ENCODE data around the gene COMMD10. TPM values are rescaled to one million over a fixed set of nuclear protein-coding genes. Genes with fewer than 3 reads are reported as not detected.

The COMMD10 gene
- total RNA-seq, 5 donors from 2014 or later (not counting 1 experiment from before 2014, with no cell fraction given) = 25.7 to 36.9 (median 26.1) TPM

DNA sequence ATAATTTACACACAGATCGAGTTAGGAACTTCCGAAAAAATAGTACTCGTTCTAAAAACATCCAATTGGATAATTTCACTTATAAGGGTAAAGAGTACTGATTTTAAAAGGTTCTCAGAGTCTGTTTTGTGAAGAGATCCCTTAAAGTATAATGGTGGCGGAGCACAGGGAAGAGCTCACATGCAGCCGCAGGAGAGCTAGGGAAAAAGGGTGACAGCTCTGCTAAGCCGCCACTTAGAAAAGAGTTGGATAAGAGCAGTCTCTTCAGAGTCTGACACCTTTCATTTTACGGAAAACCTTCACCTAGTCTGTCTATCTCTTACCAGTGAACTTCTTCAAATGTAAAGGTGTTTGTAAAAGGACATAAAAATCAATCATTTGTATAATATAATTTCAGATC, 149.9 kb downstream of the COMMD10 start:
- Mint-ChIP-seq H3K36me3 (peaks cover 57% of the 10 kb centered on the region), H3K27me3 (no peaks in the 10 kb centered on the region), H3K9me3 (peaks cover 0 to 5% (median 3%) of the 10 kb centered on the region in 3 donors), H3K27ac (no peak overlapping the region), H3K4me1 (no peaks in the 10 kb centered on the region), H3K4me3 (no peak overlapping the region)
- ChIA-PET POLR2A (no interaction called here), CTCF (no interaction called here)
- no peak overlapping the region for H3K27ac ChIP-seq (ENCODE audit: low read length)
- no peaks in the 10 kb centered on the region for H3K36me3 ChIP-seq (ENCODE audit: control insufficient read depth in 2 of 2, extremely low read depth in 1 of 2, insufficient read depth in 1 of 2, low read length in 1 of 2)
- H3K4me3 ChIP-seq (ENCODE audit: control insufficient read depth in 1 of 2, extremely low read depth in 1 of 2, low read length in 1 of 2) = no peak overlapping the region
- no peak for DNase-seq
- H3K27me3 ChIP-seq (replicated peaks in 1 of 2; ENCODE audit: control insufficient read depth in 2 of 2, extremely low read depth in 1 of 2, insufficient read depth in 2 of 2, low read length in 1 of 2) = no peaks in the 10 kb centered on the region
- no peak for ATAC-seq (replicated peaks in 1 of 4)
- no peaks in the 10 kb centered on the region for H3K9me3 ChIP-seq
- WGBS (ENCODE audit: insufficient coverage) = 80% methylated on average over 2 of the region's 7 CpGs
- no peaks in the 10 kb centered on the region for H3K4me1 ChIP-seq (ENCODE audit: control insufficient read depth in 1 of 2, extremely low read depth in 1 of 2, insufficient read depth in 2 of 2, low read length in 2 of 2)

DNA sequence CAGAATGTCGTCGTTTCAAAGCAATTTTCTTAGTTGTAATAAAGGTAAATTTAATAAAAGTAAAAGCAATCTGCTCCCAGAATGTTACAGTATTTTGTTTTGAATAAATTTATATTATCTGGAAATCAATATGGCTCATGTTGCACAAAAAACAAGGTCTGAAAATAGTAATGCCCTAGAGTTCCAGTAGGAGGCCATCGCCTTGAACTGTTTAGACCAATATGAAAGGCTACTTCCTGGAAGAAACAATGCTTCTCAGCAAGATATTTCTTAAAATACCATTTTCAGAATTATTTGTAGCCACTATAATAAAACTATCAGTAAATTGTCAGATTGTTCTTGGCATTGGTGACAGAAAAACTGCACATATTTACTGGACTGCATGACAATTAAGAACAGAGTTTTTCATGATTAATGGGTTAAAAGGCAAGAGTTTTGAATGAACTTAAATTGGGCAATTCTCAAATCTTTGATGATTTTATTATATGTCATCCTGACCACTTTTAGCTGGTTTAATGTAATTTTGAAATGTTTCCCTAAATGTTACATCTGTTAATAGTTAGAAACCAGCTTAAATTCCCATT, 153.2 kb downstream of the COMMD10 start:
- no peaks in the 10 kb centered on the region for H3K36me3 ChIP-seq (ENCODE audit: control insufficient read depth in 2 of 2, extremely low read depth in 1 of 2, insufficient read depth in 1 of 2, low read length in 1 of 2)
- H3K4me1 ChIP-seq (ENCODE audit: control insufficient read depth in 1 of 2, extremely low read depth in 1 of 2, insufficient read depth in 2 of 2, low read length in 2 of 2) = no peaks in the 10 kb centered on the region
- Mint-ChIP-seq H3K4me1 (no peaks in the 10 kb centered on the region), H3K27me3 (no peaks in the 10 kb centered on the region), H3K9me3 (peaks cover 0 to 8% (median 6%) of the 10 kb centered on the region in 3 donors), H3K27ac (no peak overlapping the region), H3K36me3 (peaks cover 68% of the 10 kb centered on the region), H3K4me3 (no peak overlapping the region)
- H3K9me3 ChIP-seq = no peaks in the 10 kb centered on the region
- WGBS (ENCODE audit: insufficient coverage) = no CpG with 5 or more reads among the region's 3 CpGs
- no peak overlapping the region for H3K27ac ChIP-seq (ENCODE audit: low read length)
- ATAC-seq (replicated peaks in 1 of 4) (no peak), DNase-seq (no peak)
- no peaks in the 10 kb centered on the region for H3K27me3 ChIP-seq (replicated peaks in 1 of 2; ENCODE audit: control insufficient read depth in 2 of 2, extremely low read depth in 1 of 2, insufficient read depth in 2 of 2, low read length in 1 of 2)
- ChIA-PET CTCF (no interaction called here), POLR2A (interaction anchor here (0.5 to 0.7 kb wide), 2 partner anchors 11 to 194 kb away, joined by 3 read pairs; no protein-coding TSS in a partner anchor)
- no peak overlapping the region for H3K4me3 ChIP-seq (ENCODE audit: control insufficient read depth in 1 of 2, extremely low read depth in 1 of 2, low read length in 1 of 2)

DNA sequence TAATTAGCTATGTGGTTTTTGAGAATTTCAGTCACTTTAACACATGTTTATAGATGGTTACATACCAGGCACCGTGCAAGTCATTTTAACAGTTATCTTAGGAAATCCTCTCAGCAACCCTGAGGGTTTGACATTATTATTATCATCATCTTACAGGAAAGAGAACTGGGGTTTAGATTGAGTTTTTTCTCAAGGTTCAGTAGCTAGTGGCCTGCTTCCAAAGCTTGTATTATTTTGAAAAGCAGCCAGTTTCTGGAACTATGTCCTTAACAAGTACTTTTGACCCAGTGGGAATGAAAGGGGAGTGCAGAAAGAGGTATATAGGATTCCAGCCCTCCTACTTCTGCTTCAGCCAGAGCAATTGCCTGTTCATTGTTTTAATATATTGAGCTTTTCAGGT, 157.5 kb downstream of the COMMD10 start:
- ChIA-PET CTCF (no interaction called here), POLR2A (no interaction called here)
- Mint-ChIP-seq H3K9me3 (peaks cover 6 to 29% (median 17%) of the 10 kb centered on the region in 3 donors), H3K27ac (no peak overlapping the region), H3K4me3 (no peak overlapping the region), H3K27me3 (no peaks in the 10 kb centered on the region), H3K36me3 (peaks cover 55% of the 10 kb centered on the region), H3K4me1 (no peaks in the 10 kb centered on the region)
- Histone ChIP-seq H3K4me3 (ENCODE audit: control insufficient read depth in 1 of 2, extremely low read depth in 1 of 2, low read length in 1 of 2) (no peak overlapping the region), H3K4me1 (ENCODE audit: control insufficient read depth in 1 of 2, extremely low read depth in 1 of 2, insufficient read depth in 2 of 2, low read length in 2 of 2) (no peaks in the 10 kb centered on the region), H3K36me3 (ENCODE audit: control insufficient read depth in 2 of 2, extremely low read depth in 1 of 2, insufficient read depth in 1 of 2, low read length in 1 of 2) (no peaks in the 10 kb centered on the region), H3K27me3 (replicated peaks in 1 of 2; ENCODE audit: control insufficient read depth in 2 of 2, extremely low read depth in 1 of 2, insufficient read depth in 2 of 2, low read length in 1 of 2) (no peaks in the 10 kb centered on the region), H3K9me3 (no peaks in the 10 kb centered on the region), H3K27ac (ENCODE audit: low read length) (no peak overlapping the region)
- no peak for ATAC-seq (replicated peaks in 1 of 4)
- WGBS (ENCODE audit: insufficient coverage) = no CpG with 5 or more reads among the region's 1 CpG
- no peak for DNase-seq

DNA sequence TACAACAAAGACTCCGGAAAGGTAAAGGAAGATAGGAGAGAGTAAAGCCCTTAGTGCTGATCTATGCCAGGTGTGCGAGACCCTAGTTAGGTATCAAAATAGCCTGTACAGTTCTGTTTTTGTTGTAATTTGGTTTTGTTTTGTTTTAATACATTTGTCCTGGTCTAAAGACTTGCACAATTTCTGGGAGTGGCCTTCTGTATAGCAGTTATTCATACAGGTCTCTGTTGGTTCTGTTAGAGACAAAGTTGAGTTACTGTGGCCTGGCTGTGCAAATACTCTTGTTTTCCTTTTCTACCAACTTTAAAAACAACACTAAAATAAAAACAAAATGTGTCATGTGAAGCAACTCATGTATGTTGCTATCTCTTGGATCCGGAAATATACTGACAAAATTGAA, 163.6 kb downstream of the COMMD10 start:
- H3K9me3 Mint-ChIP-seq = peaks cover 10 to 42% (median 25%) of the 10 kb centered on the region in 3 donors
- DNase-seq (no peak), ATAC-seq (replicated peaks in 1 of 4) (no peak)
- CTCF ChIA-PET = no interaction called here
- no peaks in the 10 kb centered on the region for H3K27me3 Mint-ChIP-seq
- no peak overlapping the region for H3K4me3 Mint-ChIP-seq
- Histone ChIP-seq H3K9me3 (no peaks in the 10 kb centered on the region), H3K27ac (ENCODE audit: low read length) (no peak overlapping the region), H3K4me3 (ENCODE audit: control insufficient read depth in 1 of 2, extremely low read depth in 1 of 2, low read length in 1 of 2) (no peak overlapping the region), H3K4me1 (ENCODE audit: control insufficient read depth in 1 of 2, extremely low read depth in 1 of 2, insufficient read depth in 2 of 2, low read length in 2 of 2) (no peaks in the 10 kb centered on the region), H3K27me3 (replicated peaks in 1 of 2; ENCODE audit: control insufficient read depth in 2 of 2, extremely low read depth in 1 of 2, insufficient read depth in 2 of 2, low read length in 1 of 2) (no peaks in the 10 kb centered on the region), H3K36me3 (ENCODE audit: control insufficient read depth in 2 of 2, extremely low read depth in 1 of 2, insufficient read depth in 1 of 2, low read length in 1 of 2) (no peaks in the 10 kb centered on the region)
- H3K27ac Mint-ChIP-seq = no peak overlapping the region
- peaks cover 40% of the 10 kb centered on the region for H3K36me3 Mint-ChIP-seq
- POLR2A ChIA-PET = no interaction called here
- WGBS (ENCODE audit: insufficient coverage) = 100% methylated on average over 2 of the region's 3 CpGs
- no peaks in the 10 kb centered on the region for H3K4me1 Mint-ChIP-seq

DNA sequence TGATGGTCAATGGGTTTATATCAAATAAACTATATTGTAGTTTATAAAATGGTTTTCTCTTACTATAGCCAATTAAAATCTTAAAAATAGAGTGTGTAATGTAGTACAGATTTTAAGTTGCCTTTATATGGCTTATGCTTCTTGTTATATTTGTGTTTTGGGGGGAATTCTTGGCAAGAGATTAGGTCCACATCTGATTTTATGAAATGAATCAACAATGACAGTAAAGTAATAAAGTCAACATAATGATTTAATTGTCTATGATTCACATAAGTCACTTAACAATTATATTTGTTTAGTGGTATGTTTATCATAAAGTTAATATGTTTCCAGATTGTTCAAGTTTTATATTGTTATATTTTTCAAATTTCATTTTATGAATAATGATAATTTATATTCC, 164.8 kb downstream of the COMMD10 start:
- Mint-ChIP-seq H3K9me3 (peaks cover 10 to 41% (median 24%) of the 10 kb centered on the region in 3 donors), H3K27me3 (no peaks in the 10 kb centered on the region), H3K27ac (no peak overlapping the region), H3K36me3 (peaks cover 47% of the 10 kb centered on the region), H3K4me3 (no peak overlapping the region), H3K4me1 (no peaks in the 10 kb centered on the region)
- POLR2A ChIA-PET = no interaction called here
- Histone ChIP-seq H3K36me3 (ENCODE audit: control insufficient read depth in 2 of 2, extremely low read depth in 1 of 2, insufficient read depth in 1 of 2, low read length in 1 of 2) (no peaks in the 10 kb centered on the region), H3K4me3 (ENCODE audit: control insufficient read depth in 1 of 2, extremely low read depth in 1 of 2, low read length in 1 of 2) (no peak overlapping the region), H3K9me3 (no peaks in the 10 kb centered on the region), H3K27ac (ENCODE audit: low read length) (no peak overlapping the region), H3K27me3 (replicated peaks in 1 of 2; ENCODE audit: control insufficient read depth in 2 of 2, extremely low read depth in 1 of 2, insufficient read depth in 2 of 2, low read length in 1 of 2) (no peaks in the 10 kb centered on the region), H3K4me1 (ENCODE audit: control insufficient read depth in 1 of 2, extremely low read depth in 1 of 2, insufficient read depth in 2 of 2, low read length in 2 of 2) (no peaks in the 10 kb centered on the region)
- ATAC-seq (replicated peaks in 1 of 4) (no peak), DNase-seq (no peak)
- CTCF ChIA-PET = interaction anchor here in 1 of 2 donors (0.6 kb wide), 1 partner anchor 1210 kb away, joined by 3 read pairs; no protein-coding TSS in a partner anchor

DNA sequence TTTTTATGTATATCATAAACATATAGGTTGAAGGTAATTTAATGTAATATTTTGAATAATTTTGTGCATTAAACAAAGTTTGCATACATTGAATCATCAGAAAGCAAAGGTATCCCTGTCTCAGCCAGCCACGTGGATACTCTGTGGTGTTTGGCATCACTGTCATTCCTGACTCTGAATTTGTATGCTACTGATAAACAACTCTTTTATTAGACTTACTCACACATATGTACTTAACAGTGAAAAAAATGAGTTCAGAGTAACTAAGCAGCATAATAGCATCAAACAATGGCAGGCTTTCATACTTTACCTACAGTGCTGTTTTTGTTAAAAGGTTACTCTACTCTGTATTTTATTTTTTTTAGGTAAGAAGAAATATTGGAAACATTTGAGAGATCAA, 171.9 kb downstream of the COMMD10 start:
- Histone ChIP-seq H3K27ac (ENCODE audit: low read length) (no peak overlapping the region), H3K4me1 (ENCODE audit: control insufficient read depth in 1 of 2, extremely low read depth in 1 of 2, insufficient read depth in 2 of 2, low read length in 2 of 2) (no peaks in the 10 kb centered on the region), H3K27me3 (replicated peaks in 1 of 2; ENCODE audit: control insufficient read depth in 2 of 2, extremely low read depth in 1 of 2, insufficient read depth in 2 of 2, low read length in 1 of 2) (no peaks in the 10 kb centered on the region), H3K36me3 (ENCODE audit: control insufficient read depth in 2 of 2, extremely low read depth in 1 of 2, insufficient read depth in 1 of 2, low read length in 1 of 2) (no peaks in the 10 kb centered on the region), H3K9me3 (no peaks in the 10 kb centered on the region), H3K4me3 (ENCODE audit: control insufficient read depth in 1 of 2, extremely low read depth in 1 of 2, low read length in 1 of 2) (no peak overlapping the region)
- CTCF ChIA-PET = no interaction called here
- Mint-ChIP-seq H3K27me3 (no peaks in the 10 kb centered on the region), H3K9me3 (peaks cover 0 to 9% (median 0%) of the 10 kb centered on the region in 3 donors), H3K4me1 (no peaks in the 10 kb centered on the region), H3K36me3 (peaks cover 63% of the 10 kb centered on the region), H3K4me3 (no peak overlapping the region), H3K27ac (no peak overlapping the region)
- DNase-seq (no peak), ATAC-seq (replicated peaks in 1 of 4) (no peak)
- WGBS (ENCODE audit: insufficient coverage) = no CpG with 5 or more reads among the region's 1 CpG
- POLR2A ChIA-PET = no interaction called here

DNA sequence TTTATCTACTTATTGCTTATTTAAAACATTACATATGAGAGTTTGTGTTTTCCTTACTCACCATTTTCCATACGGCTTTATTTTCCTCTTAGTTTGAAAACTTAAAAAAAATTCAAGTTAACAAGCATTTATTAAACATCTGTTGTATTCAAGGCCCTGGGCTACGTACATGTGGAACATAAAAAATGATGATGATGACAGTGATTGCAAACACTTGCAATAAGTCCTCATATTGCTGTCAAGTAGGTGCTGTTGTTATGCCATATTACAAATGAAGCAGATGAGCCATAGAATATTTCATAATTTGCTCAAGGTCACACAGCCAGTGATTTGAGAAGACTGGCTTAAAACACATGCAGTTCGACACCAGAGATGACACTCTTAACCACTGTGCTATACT, 180.6 kb downstream of the COMMD10 start:
- Mint-ChIP-seq H3K36me3 (peaks cover 62% of the 10 kb centered on the region), H3K27me3 (no peaks in the 10 kb centered on the region), H3K4me1 (peaks cover 0 to 6% (median 0%) of the 10 kb centered on the region in 3 donors), H3K4me3 (no peak overlapping the region), H3K27ac (no peak overlapping the region), H3K9me3 (peaks cover 0 to 7% (median 6%) of the 10 kb centered on the region in 3 donors)
- H3K36me3 ChIP-seq (ENCODE audit: control insufficient read depth in 2 of 2, extremely low read depth in 1 of 2, insufficient read depth in 1 of 2, low read length in 1 of 2) = no peaks in the 10 kb centered on the region
- POLR2A ChIA-PET = no interaction called here
- WGBS (ENCODE audit: insufficient coverage) = no CpG with 5 or more reads among the region's 3 CpGs
- H3K9me3 ChIP-seq = no peaks in the 10 kb centered on the region
- no peaks in the 10 kb centered on the region for H3K27me3 ChIP-seq (replicated peaks in 1 of 2; ENCODE audit: control insufficient read depth in 2 of 2, extremely low read depth in 1 of 2, insufficient read depth in 2 of 2, low read length in 1 of 2)
- H3K4me3 ChIP-seq (ENCODE audit: control insufficient read depth in 1 of 2, extremely low read depth in 1 of 2, low read length in 1 of 2) = no peak overlapping the region
- no peak for ATAC-seq (replicated peaks in 1 of 4)
- CTCF ChIA-PET = no interaction called here
- no peaks in the 10 kb centered on the region for H3K4me1 ChIP-seq (ENCODE audit: control insufficient read depth in 1 of 2, extremely low read depth in 1 of 2, insufficient read depth in 2 of 2, low read length in 2 of 2)
- DNase-seq = no peak
- no peak overlapping the region for H3K27ac ChIP-seq (ENCODE audit: low read length)
